K562 (cell line): Measurements from ENCODE around the gene ITGB5. TPM values are rescaled to one million over a fixed set of nuclear protein-coding genes. Genes with fewer than 3 reads are reported as not detected.

Experiments
- C11orf30 ChIP-seq: fragments of 450-650 bp; IDR thresholded peaks from 2 replicates; pipeline ENCODE4 v1.6.1; 2016; ENCODE audit warnings: low read depth, mild to moderate bottlenecking
- CBX3 ChIP-seq, 2 experiments: IDR thresholded peaks; 1 replicate in 1 of 2; 2 replicates in 1 of 2; pipeline ENCODE4 v1.6.1; 2012; ENCODE audit warnings: inconsistent platforms in 2 of 2, low read length in 2 of 2, borderline replicate concordance in 1 of 2, control low read depth in 1 of 2
- CHD2 ChIP-seq: IDR thresholded peaks from 2 replicates; pipeline ENCODE4 v1.6.1; 2011; ENCODE audit warnings: low read depth, low read length
- CREB1 ChIP-seq, 2 experiments: sonication (generic) in 1 of 2; formaldehyde crosslinking in 1 of 2; IDR thresholded peaks; 2 replicates each; pipeline versions ENCODE4 v1.6.1 to v1.8.0; 2012 to 2022; ENCODE audit warnings: inconsistent platforms in 1 of 2, mild to moderate bottlenecking in 1 of 2, missing genetic modification reagents in 1 of 2, moderate library complexity in 1 of 2
- DMBX1 ChIP-seq: fragments of 250-450 bp; sonication (Bioruptor Pico); IDR thresholded peaks from 2 replicates; pipeline ENCODE4 v1.8.0; 2022; ENCODE audit warnings: inconsistent platforms, mild to moderate bottlenecking, moderate library complexity, borderline replicate concordance
- ETV6 ChIP-seq, 3 experiments: fragments of 150-350 bp in 1 of 3; sonication (generic) in 1 of 3; formaldehyde crosslinking in 1 of 3; IDR thresholded peaks; 2 replicates each; pipeline versions ENCODE4 v1.6.1 to v1.8.0; 2014 to 2022; ENCODE audit warnings: borderline replicate concordance in 2 of 3, low read depth in 2 of 3, antibody characterized with exemption in 1 of 3, low read length in 1 of 3, mild to moderate bottlenecking in 1 of 3, missing genetic modification reagents in 1 of 3
- FOXP1 ChIP-seq: sonication (generic); formaldehyde crosslinking; IDR thresholded peaks from 2 replicates; pipeline ENCODE4 v1.8.0; 2022; ENCODE audit warnings: mild to moderate bottlenecking, missing genetic modification reagents
- GABPB1 ChIP-seq: sonication (generic); formaldehyde crosslinking; IDR thresholded peaks from 2 replicates; pipeline ENCODE4 v1.8.0; 2022; ENCODE audit warnings: mild to moderate bottlenecking, missing genetic modification reagents
- MAFG ChIP-seq: fragments of 450-650 bp; conservative IDR thresholded peaks from 2 replicates; pipeline ENCODE4 v1.6.1; 2016; ENCODE audit warnings: missing genetic modification characterization, missing compliant biosample characterization
- MEIS2 ChIP-seq: fragments of 450-650 bp; IDR thresholded peaks from 2 replicates; pipeline ENCODE4 v1.6.1; 2014; ENCODE audit warnings: mild to moderate bottlenecking; ENCODE audit not compliant: partially characterized antibody
- NCOA2 ChIP-seq, 2 experiments: fragments of 450-650 bp; IDR thresholded peaks; 2 replicates each; pipeline ENCODE4 v1.6.1; 2018; ENCODE audit warnings: mild to moderate bottlenecking in 2 of 2, moderate library complexity in 1 of 2; ENCODE audit not compliant: partially characterized antibody in 2 of 2
- PCBP1 ChIP-seq: fragments of 200-400 bp; formaldehyde crosslinking; IDR thresholded peaks from 2 replicates; pipeline ENCODE4 v1.6.1; 2018; ENCODE audit warnings: mild to moderate bottlenecking, low read depth, low read length; ENCODE audit not compliant: poor library complexity, severe bottlenecking
- POLR2G ChIP-seq: fragments of 200-400 bp; formaldehyde crosslinking; IDR thresholded peaks from 2 replicates; pipeline ENCODE4 v1.6.1; 2017; ENCODE audit warnings: low read depth, mild to moderate bottlenecking, antibody characterized with exemption, low read length, moderate library complexity
- U2AF2 ChIP-seq: fragments of 200-400 bp; formaldehyde crosslinking; optimal IDR thresholded peaks from 2 replicates; pipeline ENCODE3; 2017; ENCODE audit warnings: low read depth, mild to moderate bottlenecking, low read length
- ZBTB1 ChIP-seq: sonication (generic); formaldehyde crosslinking; IDR thresholded peaks from 2 replicates; pipeline ENCODE4 v1.8.1; 2023; ENCODE audit warnings: missing genetic modification reagents, low read depth, mild to moderate bottlenecking, borderline replicate concordance
- ZBTB11 ChIP-seq, 3 experiments: fragments of 200-800 bp in 1 of 3; fragments of 250-450 bp in 1 of 3; fragments of 450-650 bp in 1 of 3; sonication (Bioruptor Pico) in 1 of 3; sonication (Bioruptor generic) in 1 of 3; formaldehyde crosslinking in 1 of 3; IDR thresholded peaks; 2 replicates each; pipeline versions ENCODE4 v1.6.1 to v1.8.0; 2016 to 2022; ENCODE audit warnings: mild to moderate bottlenecking in 2 of 3, missing genetic modification characterization in 2 of 3, missing compliant biosample characterization in 1 of 3, moderate library complexity in 1 of 3
- ZMIZ1 ChIP-seq, 2 experiments: fragments of 150-350 bp in 1 of 2; IDR thresholded peaks; 2 replicates each; pipeline ENCODE4 v1.6.1; 2012 to 2016; ENCODE audit warnings: low read depth in 2 of 2, low read length in 2 of 2, mild to moderate bottlenecking in 1 of 2, moderate library complexity in 1 of 2
- ZNF124 ChIP-seq: sonication (generic); formaldehyde crosslinking; IDR thresholded peaks from 2 replicates; pipeline ENCODE4 v1.8.1; 2022; ENCODE audit warnings: missing genetic modification reagents
- ZNF589 ChIP-seq: fragments of 200-800 bp; sonication (Bioruptor generic); IDR thresholded peaks from 2 replicates; pipeline ENCODE4 v1.6.1; 2016; ENCODE audit warnings: low read depth, missing genetic modification characterization, missing compliant biosample characterization
- polyA plus RNA-seq, 8 experiments: library from polyadenylated mRNA; depleted of rRNA in 4 of 8; stranded (reverse) in 5 of 8; unstranded in 3 of 8; fragments of >200 nt; fragmentation: Nextera tagmentation in 2 of 8; fragmentation: Illumina TruSeq in 1 of 8; extraction: Ambion mirVana in 2 of 8; extraction: Trizol in 1 of 8; gene quantifications; 2 replicates each; pipeline versions ENCODE4 v1.2.1 to v1.2.3, GENCODE V29; 2011 to 2014; ENCODE audit warnings: inconsistent platforms in 1 of 8, missing spikeins in 1 of 8
- total RNA-seq, 7 experiments: library from RNA; depleted of rRNA in 6 of 7; stranded (reverse); fragments of >200 nt in 6 of 7; fragmentation: Illumina TruSeq in 2 of 7; extraction: Trizol in 2 of 7; gene quantifications; 2 replicates each; pipeline versions ENCODE4 v1.2.1 to v1.2.3, GENCODE V29; 2011 to 2021; ENCODE audit warnings: low replicate concordance in 1 of 7

Gene ITGB5
- total and polyA plus RNA-seq, 9 of the 15 experiments (the other 6 are each of a cell fraction or from before 2014, with no cell fraction given): 1.7 to 46.8 (median 9.9) TPM

GRCh38 chr3:124878561-124879336 is 8.4 kb downstream of the ITGB5 start (continued):
- no peak for TF ChIP-seq ZMIZ1 (IDR thresholded peaks at IDR 0.05; ENCODE audit: low read depth in 2 of 2, low read length in 2 of 2)
- TF ChIP-seq CBX3 (IDR thresholded peaks at IDR 0.05; ENCODE audit: borderline replicate concordance in 1 of 2, low read length in 2 of 2): peak in 1 of 2 experiments; percentile 50; a peak in 1 of 3 replicates
- TF ChIP-seq MEIS2: peak; percentile 96
- 0 out of 2 replicates have a peak, but pooled peaks have one; percentile 11 for TF ChIP-seq CREB1 (IDR thresholded peaks at IDR 0.05)
- TF ChIP-seq CREB1 (CRISPR knock-in tag; IDR thresholded peaks at IDR 0.05): 0 out of 2 replicates have a peak, but pooled peaks have one; percentile 24
- TF ChIP-seq GABPB1 (CRISPR knock-in tag): peak; percentile 50; the same call in 1 of the 2 replicates
- no peak for TF ChIP-seq ZNF589
- TF ChIP-seq MAFG (tag): peak; percentile 72
- TF ChIP-seq DMBX1 (CRISPR knock-in tag): no peak
- peak in 1 of 2 experiments; percentile 43 for TF ChIP-seq NCOA2 (IDR thresholded peaks at IDR 0.05; ENCODE audit: partially characterized antibody in 2 of 2)
- TF ChIP-seq PCBP1: no peak
- TF ChIP-seq C11orf30: peak; percentile 82
- no peak for TF ChIP-seq ZBTB11 (CRISPR knock-in tag; IDR thresholded peaks at IDR 0.05)
- no peak for TF ChIP-seq ETV6 (IDR thresholded peaks at IDR 0.05; ENCODE audit: borderline replicate concordance in 1 of 2, low read depth in 2 of 2, low read length in 1 of 2)
- TF ChIP-seq ETV6 (CRISPR knock-in tag; IDR thresholded peaks at IDR 0.05; ENCODE audit: borderline replicate concordance): no peak
- TF ChIP-seq CHD2: no peak
- TF ChIP-seq POLR2G: no peak
- no peak for TF ChIP-seq ZBTB1 (CRISPR knock-in tag)
- no peak for TF ChIP-seq U2AF2
- no peak for TF ChIP-seq ZNF124 (CRISPR knock-in tag)
- TF ChIP-seq FOXP1 (CRISPR knock-in tag): no peak
